ENCODE results near the gene SPC25. TPM values are rescaled to one million over a fixed set of nuclear protein-coding genes. Genes with fewer than 3 reads are reported as not detected.

Gene SPC25
- total and polyA plus RNA-seq, 2 of the 13 experiments (the other 11 are each of a cell fraction or from before 2014, with no cell fraction given) = 11.3 to 26.5 TPM

GRCh38 chr2:168849610-168850009, 40.6 kb downstream of the SPC25 start (continued):
- TF ChIP-seq ZNF780A (CRISPR knock-in tag; IDR thresholded peaks at IDR 0.05) (no peak), ATF1 (CRISPR knock-in tag; IDR thresholded peaks at IDR 0.05) (no peak), TIGD3 (CRISPR knock-in tag; IDR thresholded peaks at IDR 0.05; ENCODE audit: borderline replicate concordance) (no peak), ZNF512B (CRISPR knock-in tag; IDR thresholded peaks at IDR 0.05; ENCODE audit: borderline replicate concordance) (no peak), ZC3H13 (CRISPR knock-in tag; IDR thresholded peaks at IDR 0.05) (no peak), ZNF282 (IDR thresholded peaks at IDR 0.05; ENCODE audit: partially characterized antibody) (no peak), CBX2 (IDR thresholded peaks at IDR 0.05; ENCODE audit: low read depth, low read length) (no peak), CBX2 (CRISPR knock-in tag; IDR thresholded peaks at IDR 0.05; ENCODE audit: low read depth) (no peak), FOXJ3 (CRISPR knock-in tag; IDR thresholded peaks at IDR 0.05; ENCODE audit: borderline replicate concordance) (no peak), ATF4 (CRISPR knock-in tag; IDR thresholded peaks at IDR 0.05) (no peak), TBX2 (CRISPR knock-in tag; IDR thresholded peaks at IDR 0.05; ENCODE audit: borderline replicate concordance) (no peak), SOX5 (CRISPR knock-in tag; IDR thresholded peaks at IDR 0.05; ENCODE audit: borderline replicate concordance) (no peak), ZNF580 (CRISPR knock-in tag; IDR thresholded peaks at IDR 0.05; ENCODE audit: borderline replicate concordance, low read depth) (no peak), GATAD2A (CRISPR knock-in tag; IDR thresholded peaks at IDR 0.05) (peak; percentile 24; the same call in 1 of the 2 replicates), ZNF367 (CRISPR knock-in tag; IDR thresholded peaks at IDR 0.05; ENCODE audit: borderline replicate concordance) (no peak), ZBTB21 (CRISPR knock-in tag; IDR thresholded peaks at IDR 0.05) (no peak), ZNF362 (CRISPR knock-in tag; IDR thresholded peaks at IDR 0.05; ENCODE audit: borderline replicate concordance) (peak; percentile 94)

Data from HepG2 (cell line).